HG03439 (cell line): ENCODE data around the gene TSPAN18.

Experiments used
- ATAC-seq: cut with Tn5 transposase; IDR thresholded peaks from one replicate; pipeline ENCODE4 v1.9.1; 2021; ENCODE audit warnings: mild to moderate bottlenecking, moderate library complexity; ENCODE audit not compliant: unreplicated experiment

Gene TSPAN18

DNA sequence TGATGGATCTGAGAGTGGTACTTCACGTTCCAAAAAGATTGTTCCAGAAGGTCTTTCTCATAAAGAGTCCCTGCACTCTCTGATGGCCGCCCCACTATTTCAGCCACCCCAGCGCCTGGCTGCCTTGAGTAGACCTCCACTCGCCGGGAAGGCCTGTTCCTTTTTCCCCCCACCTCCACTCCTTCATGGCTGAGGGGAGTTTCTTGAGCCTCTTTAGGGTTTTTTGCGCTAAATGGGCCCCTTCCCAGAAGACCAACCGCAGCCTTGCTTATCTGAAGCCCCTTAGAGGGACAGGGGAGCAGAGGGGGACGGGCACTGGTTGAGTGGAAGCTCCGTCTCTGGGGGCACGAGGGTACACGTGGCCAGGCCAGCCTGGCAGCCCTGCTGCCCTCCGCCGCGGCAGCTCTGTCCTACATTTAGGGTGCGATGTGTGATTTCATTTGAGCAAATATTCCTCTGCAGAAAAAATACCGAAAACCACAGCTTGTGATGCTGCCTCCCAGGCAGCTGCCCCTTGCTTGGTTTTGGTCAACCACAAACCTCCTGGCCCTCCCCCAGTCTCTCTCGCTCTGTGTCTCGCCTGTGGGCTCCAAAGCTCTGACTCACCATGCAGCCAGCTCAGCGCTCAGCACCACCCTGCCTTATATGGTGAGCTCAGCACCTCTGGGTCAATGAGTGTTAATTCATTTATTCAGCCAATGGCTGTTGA is 135.2 kb downstream of the TSPAN18 start:
- ATAC-seq, result peak; percentile 99

DNA sequence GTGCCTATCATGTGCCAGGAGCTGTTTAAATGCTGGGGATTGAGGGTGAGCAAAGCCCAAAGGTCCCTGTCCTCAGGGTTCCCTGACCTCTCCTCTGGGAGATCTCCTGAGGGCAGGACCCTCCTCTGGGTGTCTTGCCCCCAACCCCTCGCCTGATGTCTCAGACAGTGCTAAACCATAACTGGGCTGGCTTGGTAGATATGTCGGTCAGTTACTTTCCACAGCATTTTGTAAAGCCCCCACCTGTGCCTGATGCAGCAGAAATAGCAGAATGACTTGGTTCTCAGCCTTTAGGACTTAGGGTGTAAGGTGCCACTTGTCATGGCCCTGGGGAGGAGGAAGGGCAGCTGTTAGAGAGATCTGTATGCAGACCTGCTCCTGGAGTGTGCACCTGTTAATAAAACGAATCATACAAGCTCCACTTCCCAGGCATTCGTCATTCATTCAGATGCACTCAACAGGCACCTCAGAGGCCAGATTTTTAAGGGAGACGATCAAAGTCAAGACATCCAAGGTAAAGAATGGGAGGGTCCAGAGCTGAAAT is 135.9 kb downstream of the TSPAN18 start:
- no peak for ATAC-seq

DNA sequence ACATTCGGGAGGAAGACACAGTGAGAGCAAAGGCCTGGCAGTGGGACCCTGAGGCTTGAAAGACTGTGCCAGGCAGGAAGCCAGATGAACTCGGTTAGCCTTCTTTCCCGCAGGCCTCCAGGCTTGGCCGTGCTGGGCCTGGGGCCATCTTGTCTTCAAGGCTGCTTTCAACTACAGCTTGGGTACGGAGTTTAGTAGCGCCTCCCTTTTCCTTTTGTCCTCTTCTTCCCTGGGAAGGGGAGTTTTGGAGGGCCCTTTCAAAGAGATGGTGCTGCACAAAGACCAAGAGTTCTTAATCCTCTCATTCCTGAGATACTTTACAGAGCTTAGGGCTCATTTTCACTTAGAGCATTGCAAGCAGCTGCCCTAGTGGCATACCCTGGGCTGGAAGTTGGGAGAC is 136.5 kb downstream of the TSPAN18 start:
- ATAC-seq, result no peak

DNA sequence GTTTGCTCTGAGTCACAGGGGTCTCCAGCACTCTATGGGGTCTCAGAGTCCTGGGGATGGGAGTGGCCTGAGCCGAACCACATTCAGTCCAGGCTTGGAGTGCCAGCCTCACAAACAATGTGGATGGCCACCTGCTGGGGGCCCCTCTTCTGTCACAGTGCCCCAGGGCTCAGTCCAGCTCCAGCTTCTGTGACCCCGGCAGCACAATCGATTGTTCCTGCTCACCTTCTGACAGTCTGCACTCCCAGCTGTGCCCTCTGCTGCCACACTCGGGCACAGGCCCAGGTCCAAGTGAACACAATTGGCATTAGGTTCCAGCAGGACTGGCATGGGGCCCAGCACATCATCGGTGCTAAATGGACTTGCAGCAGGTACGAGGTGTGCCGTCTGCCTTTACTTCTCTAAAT is 139.1 kb downstream of the TSPAN18 start:
- ATAC-seq, result no peak

DNA sequence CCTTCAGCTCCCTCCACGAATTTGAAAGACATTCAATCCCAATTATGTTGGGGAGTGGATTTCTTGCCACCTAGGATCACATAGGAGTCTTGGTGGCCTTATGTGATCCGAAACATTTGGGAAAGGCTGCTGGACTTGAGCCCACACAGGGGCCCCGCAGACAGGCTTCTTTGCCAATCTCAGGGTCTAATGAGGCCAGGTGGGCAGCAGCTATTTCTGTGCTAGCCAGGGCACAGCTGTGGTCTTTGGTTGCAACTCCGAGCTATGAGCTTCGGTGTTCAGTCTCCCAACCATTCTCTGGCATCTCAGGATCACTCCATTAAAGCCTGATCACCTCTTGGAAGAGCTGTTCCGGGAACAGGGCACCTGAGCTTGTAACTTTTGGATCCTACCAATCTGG is 139.5 kb downstream of the TSPAN18 start:
- ATAC-seq, result no peak

DNA sequence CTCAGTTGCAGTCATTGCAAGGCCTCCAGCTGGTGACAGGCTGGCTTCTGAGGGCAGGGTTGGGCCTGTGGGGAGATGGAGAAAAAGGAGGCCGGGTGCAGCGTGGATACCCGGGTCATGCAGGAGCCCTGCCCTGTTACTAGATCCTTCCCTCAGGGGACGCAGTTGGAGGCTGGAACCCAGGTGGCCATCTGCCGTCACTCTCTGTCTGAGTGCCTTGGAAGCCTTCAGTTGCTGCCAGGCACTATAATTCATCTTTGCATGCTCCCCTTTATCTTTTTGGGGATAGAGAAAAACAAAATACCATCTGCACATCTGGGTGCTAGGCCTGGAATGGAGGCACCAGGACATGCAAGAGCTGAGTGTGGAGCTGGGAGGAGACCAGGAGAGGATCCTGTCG is 141.3 kb downstream of the TSPAN18 start:
- ATAC-seq, result no peak

DNA sequence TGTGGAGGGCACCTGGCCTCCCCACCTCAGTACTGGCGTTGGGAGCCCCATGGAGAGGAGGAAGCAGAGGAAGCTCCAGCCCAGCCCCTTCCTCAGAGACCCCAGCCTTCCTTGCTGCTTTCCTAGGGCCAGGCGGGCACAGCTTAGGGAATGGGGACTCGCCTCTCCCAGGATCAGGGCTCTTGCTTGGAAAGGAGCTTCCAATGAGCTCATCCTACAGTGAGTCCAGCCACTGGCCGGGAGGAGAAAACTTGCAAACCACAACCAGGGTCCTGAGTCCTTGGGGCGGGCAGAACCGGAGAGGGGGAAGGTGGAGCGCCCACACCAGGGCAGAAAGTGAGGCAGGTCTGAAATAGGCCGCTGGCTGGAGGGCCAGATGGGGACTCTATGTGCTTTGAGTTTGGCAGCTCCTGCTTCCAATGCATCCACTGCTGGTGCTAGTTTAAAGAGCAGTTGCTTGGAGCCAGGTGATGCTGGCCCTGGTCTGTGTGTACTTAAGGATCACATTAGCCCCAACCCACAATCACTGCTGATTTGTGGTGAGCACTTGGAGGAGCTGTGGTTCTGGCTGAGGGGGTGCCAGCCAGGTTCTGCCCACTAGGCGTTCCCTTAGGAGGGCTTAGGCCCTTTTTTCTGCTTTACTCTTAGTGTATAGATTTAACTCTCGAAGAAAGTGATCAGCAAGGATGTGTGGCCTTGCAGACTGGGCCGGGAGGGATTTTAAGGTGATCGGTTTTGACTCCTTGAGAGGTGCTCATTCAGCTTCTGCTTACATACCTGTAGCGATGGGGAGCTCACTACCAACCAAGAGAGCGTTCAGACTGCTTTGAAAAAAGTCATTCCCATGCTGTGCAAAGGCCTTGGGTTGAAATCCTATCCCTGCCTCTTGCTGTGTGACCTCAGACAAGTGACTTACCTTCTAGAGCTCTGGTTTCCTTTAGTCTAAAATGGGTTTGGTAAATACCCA is 142.0 kb downstream of the TSPAN18 start:
- no peak for ATAC-seq

DNA sequence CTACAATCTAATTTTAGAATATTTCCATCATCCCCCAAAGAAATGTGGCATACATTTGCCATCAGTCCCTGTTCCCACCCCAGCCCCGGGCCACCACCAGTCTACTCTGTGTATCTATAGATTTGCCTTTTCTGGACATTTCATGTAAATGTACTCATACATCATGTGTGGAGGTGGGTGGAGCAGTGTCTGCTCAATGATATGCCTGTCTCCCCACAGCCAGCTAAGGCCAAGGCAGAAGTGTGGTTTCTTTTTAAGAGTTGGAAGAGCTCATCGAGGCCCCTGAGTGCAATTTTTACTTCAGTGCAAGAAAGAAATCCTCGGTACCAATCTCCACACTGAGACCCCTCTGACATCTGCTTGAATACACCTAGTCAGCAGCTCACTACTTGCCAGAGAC is 143.4 kb downstream of the TSPAN18 start:
- no peak for ATAC-seq

DNA sequence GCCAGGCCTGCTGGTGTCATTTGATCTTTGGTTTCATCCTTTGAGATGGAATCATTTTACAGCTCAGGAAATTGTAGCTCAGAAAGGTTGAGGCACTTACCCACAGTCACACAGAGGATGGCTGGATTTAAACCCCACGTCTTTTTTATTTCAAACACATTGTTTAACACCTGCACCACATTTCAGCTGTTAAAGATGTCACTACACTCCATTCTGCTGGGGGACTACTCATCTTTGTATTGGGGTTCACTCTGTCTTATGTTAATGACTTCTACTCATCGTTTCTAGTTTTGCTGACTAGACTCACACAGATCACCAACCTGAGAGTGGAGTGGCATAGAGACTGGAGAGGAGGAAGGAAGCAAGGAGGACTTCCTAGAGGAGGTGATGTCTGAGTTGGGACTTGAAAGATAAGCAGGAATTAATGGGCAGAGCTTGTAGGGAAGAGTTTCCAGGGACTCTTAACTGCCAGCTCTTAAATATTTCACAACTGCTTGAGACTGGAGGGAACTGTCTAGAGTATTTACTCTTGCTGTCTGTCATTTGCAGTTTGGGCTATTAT is 143.9 kb downstream of the TSPAN18 start:
- no peak for ATAC-seq

DNA sequence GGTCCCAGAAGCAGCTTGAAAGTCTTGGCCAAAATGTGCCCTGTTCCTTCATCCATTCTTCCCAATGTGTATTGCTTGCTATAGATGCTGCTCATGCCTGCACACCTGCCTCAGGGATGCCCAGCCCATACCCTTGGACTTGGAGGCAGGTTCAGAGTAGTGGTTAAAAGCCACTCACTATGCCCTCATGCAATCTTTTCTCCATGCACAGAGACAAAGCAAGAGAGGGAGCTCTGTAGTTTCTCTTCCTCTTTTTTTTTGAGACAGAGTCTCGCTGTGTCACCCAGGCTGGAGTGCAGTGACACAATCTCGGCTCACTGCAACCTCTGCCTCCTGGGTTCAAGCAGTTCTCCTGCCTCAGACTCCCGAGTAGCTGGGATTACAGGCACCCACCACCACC is 144.9 kb downstream of the TSPAN18 start:
- peak; percentile 78 for ATAC-seq

DNA sequence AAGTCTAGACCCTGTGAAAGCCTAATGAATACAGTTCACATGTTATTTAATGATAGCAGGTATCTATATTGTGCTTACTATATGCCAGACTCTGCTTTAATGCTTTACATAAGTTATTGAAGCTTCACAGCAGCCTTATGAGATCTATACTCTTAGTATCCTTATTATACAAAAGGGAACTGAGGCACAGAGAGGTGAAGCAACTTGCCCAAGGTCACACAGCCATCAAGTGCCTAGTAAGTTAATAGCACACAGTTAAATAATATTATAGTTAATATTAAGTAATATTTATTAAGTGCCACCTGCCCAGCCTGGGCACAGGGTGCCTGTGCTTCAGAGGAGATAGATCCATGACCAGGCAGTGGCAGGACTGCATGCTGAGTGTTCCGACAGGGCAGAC is 145.8 kb downstream of the TSPAN18 start:
- no peak for ATAC-seq

DNA sequence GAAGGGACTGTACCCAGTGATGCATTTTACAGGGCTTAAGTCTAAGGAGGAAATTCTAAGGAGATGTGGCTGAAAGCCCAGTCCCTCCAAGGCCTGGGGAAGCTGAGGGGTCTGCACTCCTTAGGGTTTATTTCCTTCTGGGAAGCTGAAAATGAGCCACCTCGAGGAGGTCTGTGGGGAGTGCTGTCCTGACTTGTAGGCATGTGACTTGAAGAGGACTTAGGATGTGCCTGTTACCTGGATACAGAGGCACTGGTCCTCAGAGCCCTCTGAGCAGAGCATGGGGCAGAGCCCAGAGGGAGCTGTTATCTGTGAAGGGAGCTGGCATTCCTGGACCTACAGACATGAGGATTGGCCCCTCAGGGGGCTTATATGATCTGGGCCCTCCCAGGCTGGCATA is 146.8 kb downstream of the TSPAN18 start:
- ATAC-seq, result no peak

DNA sequence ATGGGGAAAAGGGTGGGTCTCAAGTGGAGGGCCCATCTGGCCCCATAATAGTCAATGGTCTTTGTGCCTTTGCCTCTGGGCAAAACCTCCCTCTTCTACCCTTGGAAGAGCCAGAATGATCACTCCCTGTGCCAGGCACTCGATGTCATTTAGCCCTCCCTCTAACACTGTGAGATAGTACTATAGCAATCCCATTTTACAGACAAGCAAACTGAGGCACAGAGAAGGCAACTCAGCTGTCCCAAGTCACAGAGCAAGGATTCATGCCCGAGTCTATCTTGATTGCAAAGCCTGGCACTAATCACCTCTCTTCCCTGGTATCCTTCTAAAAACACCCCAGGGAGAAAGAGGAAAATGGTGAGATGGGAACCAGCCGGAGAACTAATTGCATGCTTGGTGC is 147.5 kb downstream of the TSPAN18 start:
- no peak for ATAC-seq

DNA sequence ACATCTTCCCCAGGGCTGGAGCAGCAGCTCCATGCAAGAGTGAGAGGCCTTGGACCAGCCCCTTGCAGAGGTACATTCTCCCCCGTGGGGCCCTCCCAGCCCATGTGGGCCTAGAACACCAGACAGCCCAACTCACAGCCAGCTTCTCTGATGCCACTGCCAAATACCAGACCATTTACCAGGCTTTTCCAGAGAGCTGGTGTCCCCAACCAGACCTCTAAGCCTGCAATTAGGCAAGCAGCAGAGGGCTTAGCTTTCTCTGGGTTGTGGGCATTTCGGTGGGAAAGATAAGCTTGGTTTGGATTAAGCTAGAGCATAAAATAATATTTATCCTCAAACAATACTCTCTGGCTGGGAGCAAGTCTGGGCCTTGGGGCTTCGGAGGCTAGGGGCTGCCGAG is 148.3 kb downstream of the TSPAN18 start:
- no peak for ATAC-seq

DNA sequence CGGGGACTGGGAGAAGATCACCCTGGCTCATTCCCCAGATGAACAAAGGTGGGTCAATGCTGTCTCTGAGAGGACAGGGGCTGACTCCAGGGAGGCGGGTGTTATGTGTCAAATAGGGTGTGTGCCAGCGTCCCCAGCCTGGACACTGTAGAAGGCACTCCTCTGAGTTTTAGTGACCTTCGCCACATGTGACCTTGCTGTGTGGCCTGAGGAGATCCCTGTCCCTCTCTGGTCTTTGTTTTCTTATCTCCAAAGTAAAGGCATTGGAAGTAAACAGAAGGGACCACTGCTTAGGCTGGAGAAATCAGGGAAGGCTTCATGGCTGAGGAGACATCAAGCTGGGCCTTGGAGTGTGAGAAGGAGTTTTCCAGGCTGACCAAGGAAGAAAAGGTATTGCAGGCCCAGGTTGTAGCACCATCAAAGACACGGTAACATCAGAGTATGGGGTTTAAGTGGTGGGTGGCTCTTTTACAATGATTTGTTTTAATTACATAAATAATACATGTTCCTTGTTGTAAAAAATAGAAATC is 149.5 kb downstream of the TSPAN18 start:
- ATAC-seq, result no peak

DNA sequence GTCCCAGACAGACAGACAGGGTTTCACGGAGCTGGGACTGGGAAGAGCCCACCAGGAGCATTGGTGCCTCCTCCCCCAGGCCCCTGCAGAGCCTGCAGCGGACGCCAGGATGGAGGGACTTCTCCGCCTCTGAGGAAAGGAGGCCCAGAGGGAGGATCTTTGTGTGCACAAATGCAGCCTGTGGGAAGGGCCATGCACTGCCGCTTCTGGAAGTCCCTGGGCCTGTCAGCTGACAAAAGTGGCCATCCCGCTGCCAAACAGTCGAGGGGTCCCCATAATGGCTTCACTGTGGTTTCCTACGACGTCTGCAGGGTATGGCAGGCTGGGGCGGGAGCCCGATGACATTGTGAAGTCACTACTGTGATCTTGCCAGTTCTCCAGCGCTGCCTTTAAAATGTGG is 150.1 kb downstream of the TSPAN18 start:
- no peak for ATAC-seq

DNA sequence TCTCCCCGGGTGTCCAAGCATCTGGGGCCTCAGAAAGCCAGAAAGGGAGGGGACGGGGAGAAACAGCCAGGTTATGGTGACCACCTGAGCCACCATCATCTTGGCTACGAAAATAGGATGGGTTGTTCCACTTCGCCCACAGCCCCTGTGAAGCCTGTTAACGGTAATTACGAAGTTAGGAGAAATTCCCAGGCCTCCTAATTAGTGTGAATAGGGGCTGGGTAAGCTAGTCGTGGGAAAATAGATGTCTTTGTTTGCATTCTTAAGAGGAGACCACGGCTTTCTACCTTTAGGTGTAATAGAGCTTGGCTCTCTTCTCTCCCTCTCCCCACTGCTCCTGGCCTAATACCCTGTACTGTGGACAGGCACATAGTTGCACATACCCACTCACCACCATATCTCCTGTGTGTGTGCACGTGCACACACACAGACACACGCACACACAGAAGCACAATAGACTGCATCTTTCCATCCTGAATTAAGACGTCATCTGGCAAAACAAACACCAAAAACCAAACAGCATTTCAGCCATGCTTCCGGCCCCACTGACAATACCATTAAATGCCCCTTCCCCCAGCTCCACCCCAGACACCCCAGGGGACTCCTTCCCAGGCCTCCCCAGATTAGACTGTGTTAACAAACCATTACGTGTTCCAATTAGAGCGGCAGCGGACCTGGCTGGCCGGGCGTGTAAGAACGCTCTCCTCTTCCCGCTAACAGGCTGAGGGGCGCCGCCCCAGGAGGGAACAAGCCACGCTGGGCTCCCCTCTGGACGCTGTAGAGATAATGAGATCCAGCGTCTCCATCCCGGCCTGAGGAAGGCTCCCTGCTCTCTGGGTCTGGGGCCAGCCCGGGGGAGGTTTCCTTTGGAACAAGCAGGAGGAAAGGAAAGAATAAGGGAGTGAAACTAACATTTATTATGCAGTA is 151.1 kb downstream of the TSPAN18 start:
- no peak for ATAC-seq

DNA sequence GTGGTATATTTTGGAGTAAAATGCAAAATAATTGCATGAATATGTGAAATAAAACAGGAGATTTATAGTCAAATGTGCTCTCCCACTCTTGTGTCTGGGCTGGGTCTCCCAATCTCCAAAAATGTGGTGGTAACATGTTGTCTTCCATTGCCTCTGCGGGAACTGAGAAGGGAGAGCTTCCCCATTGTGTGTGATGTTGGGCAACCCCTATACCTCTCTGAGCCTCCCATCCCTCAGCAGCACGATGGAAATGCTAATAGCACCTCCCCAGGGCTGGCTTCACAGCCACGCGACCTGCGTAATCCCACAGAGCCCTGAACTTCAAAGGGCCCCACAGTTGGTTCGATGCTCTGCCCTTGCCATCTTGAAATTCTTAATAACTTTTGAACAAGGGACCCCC is 151.9 kb downstream of the TSPAN18 start:
- ATAC-seq, result no peak

DNA sequence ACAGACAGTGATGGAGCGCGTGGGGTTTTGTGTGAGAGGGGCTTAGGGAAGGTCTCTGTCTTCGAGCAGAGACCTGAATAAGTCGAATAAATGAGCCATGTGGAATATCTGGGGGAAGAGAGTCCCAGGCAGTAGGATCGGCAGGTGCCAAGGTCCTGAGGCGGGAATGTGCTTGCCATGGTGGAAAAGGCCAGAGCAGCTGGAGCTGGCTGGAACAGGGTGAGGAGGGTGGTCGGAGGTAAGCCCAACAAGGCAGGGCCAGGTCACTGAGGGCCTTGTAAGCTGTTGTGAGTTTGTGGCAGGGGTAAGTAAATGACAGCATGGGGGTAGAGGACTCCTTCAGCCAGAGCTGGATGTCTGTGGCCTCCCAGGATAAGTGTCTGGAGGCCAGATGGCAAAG is 152.7 kb downstream of the TSPAN18 start:
- ATAC-seq, result no peak

DNA sequence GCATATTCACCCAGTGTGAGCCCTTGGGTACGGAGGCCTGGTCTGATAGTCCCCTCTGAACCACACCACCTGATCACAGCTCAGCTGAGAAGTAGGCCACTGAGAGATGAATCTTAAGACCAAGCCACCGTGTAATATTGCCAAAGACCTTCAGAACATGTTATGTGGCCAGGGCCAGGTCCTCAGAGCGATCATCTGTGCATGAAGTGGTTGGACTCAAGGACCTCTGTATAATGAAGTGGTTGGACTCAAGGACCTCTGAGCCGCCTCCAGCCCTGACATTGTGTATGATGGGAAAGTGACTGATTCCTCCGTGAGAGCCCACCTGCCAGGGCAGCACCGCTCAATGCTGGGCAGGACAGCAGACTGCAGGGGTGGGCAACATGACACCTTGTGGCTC is 153.7 kb downstream of the TSPAN18 start:
- no peak for ATAC-seq
